IMR-90 (cell line): ENCODE measurements around the gene TM7SF3.

Experiments used
- RAD21 ChIP-seq: IDR thresholded peaks from 2 replicates; pipeline ENCODE4 v1.6.1; 2012; ENCODE audit warnings: low read length, improper control_type of control experiment
- TF ChIP-seq, protein P1 (sequence below): conservative IDR thresholded peaks from 2 replicates; pipeline ENCODE4 v1.5.1; 2012; ENCODE audit warnings: mild to moderate bottlenecking, low read depth, low read length, improper control_type of control experiment

DNA sequence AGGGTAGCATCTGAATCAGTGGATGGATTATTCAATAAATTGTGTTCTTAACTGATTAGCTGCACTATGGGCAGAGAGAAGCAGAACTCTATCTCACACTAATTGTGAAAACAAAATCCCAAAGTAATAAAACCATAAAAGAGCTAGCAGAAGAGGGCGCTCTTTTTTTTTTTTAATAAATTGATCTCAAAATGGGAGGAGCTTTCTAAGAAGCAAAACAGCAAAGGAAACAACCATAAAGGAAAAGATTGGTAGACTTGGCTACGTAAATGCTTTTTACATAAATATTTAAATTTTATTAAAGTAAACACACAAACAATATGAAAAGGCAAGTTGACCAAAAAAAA lies 1.5 kb upstream of the TM7SF3 start:
- TF ChIP-seq, protein P1, sequence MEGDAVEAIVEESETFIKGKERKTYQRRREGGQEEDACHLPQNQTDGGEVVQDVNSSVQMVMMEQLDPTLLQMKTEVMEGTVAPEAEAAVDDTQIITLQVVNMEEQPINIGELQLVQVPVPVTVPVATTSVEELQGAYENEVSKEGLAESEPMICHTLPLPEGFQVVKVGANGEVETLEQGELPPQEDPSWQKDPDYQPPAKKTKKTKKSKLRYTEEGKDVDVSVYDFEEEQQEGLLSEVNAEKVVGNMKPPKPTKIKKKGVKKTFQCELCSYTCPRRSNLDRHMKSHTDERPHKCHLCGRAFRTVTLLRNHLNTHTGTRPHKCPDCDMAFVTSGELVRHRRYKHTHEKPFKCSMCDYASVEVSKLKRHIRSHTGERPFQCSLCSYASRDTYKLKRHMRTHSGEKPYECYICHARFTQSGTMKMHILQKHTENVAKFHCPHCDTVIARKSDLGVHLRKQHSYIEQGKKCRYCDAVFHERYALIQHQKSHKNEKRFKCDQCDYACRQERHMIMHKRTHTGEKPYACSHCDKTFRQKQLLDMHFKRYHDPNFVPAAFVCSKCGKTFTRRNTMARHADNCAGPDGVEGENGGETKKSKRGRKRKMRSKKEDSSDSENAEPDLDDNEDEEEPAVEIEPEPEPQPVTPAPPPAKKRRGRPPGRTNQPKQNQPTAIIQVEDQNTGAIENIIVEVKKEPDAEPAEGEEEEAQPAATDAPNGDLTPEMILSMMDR: peak; percentile 57
- peak; percentile 36; the same call in 1 of the 2 replicates for TF ChIP-seq RAD21
